Vagina (tissue), 2 donors: ENCODE measurements around the gene IL19.

Experiments used
- POLR2A ChIP-seq, 2 donors: fragments of 450-650 bp; IDR thresholded peaks; one replicate each; pipeline ENCODE4 v1.6.1; 2017; ENCODE audit warnings: antibody characterized with exemption in 2 of 2, mild to moderate bottlenecking in 2 of 2, moderate library complexity in 2 of 2
- TF ChIP-seq, protein P1 (sequence below), 3 experiments: fragments of 450-650 bp in 2 of 3; fragments of 200-600 bp in 1 of 3; sonication (generic) in 1 of 3; IDR thresholded peaks; one replicate each; pipeline ENCODE4 v1.5.1; 2017 to 2019; ENCODE audit warnings: antibody characterized with exemption in 3 of 3, mild to moderate bottlenecking in 2 of 3, moderate library complexity in 2 of 3

DNA sequence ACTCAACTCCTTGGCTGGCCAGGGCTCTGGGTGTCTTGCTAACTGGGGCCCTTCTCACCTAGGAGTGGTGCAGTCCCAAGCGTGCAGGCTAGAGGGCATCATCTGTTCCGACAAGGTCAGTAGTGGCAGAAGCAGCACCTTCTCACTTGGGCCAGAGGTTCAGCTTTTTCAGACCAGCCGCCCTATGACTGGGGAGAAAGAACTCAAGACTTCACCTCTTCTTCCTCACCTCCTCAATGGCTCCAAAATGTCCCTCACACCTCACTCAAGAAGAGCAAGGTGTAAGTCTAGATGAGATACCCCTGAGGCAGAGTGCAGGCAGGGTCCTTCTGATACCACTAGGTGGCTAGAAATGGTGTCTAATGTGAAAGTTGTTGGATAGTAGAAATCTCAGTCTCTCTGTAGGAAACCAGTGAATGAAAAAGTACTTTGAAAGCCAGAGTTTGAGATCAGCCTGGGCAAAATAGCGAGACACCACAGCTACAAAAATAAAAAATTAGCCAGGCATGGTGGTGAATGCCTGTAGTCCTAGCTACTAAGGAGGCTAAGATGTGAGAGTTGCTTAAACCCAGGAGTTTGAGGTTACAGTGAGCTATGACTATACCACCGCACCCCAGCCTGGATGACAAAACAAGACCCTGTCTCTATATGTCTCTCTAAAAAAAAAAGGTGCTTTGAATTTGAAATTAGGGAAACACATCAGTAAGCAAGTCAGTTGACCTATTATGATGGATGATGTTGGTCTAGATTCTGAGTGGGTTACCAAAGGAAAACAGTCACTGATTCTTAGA lies 86.3 kb downstream of the IL19 start:
- TF ChIP-seq, protein P1, sequence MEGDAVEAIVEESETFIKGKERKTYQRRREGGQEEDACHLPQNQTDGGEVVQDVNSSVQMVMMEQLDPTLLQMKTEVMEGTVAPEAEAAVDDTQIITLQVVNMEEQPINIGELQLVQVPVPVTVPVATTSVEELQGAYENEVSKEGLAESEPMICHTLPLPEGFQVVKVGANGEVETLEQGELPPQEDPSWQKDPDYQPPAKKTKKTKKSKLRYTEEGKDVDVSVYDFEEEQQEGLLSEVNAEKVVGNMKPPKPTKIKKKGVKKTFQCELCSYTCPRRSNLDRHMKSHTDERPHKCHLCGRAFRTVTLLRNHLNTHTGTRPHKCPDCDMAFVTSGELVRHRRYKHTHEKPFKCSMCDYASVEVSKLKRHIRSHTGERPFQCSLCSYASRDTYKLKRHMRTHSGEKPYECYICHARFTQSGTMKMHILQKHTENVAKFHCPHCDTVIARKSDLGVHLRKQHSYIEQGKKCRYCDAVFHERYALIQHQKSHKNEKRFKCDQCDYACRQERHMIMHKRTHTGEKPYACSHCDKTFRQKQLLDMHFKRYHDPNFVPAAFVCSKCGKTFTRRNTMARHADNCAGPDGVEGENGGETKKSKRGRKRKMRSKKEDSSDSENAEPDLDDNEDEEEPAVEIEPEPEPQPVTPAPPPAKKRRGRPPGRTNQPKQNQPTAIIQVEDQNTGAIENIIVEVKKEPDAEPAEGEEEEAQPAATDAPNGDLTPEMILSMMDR (IDR thresholded peaks at IDR 0.05): no peak
- TF ChIP-seq POLR2A (IDR thresholded peaks at IDR 0.05): no peak
